Caco-2 (cell line): ENCODE measurements around the gene PHTF1. TPM values are rescaled to one million over a fixed set of nuclear protein-coding genes. Genes with fewer than 3 reads are reported as not detected.

Source experiments
- BruUV-seq: library from RNA; stranded (reverse); fragments of 400-500 nt; replicated peaks from 2 replicates; lab custom pipeline; 2021; lab: Mats Ljungman, UMichigan
- CTCF ChIA-PET: fragments of 300-600 bp; sonication (Branson Sonifier 250); formaldehyde crosslinking; loops from one replicate; lab custom pipeline; 2022; ENCODE audit warnings: antibody characterized with exemption; lab: Charles Lee
- POLR2A ChIA-PET: fragments of 300-600 bp; sonication (Branson Sonifier 250); formaldehyde crosslinking; loops from one replicate; lab custom pipeline; 2022; ENCODE audit warnings: antibody characterized with exemption; lab: Charles Lee
- DNase-seq, 2 experiments: peaks; one replicate each; pipeline versions ENCODE4 v3.0.0 to v3.0.0-alpha.2; 2020 to 2022
- H3K27me3 ChIP-seq: replicated peaks from 2 replicates; pipeline ENCODE4 v1.6.0; 2011; ENCODE audit warnings: low read length; ENCODE audit not compliant: control insufficient read depth, insufficient read depth
- H3K36me3 ChIP-seq: 2 replicates; pipeline ENCODE4 v1.5.1; 2011; ENCODE audit warnings: low read length; ENCODE audit not compliant: control insufficient read depth, insufficient read depth
- H3K4me1 ChIP-seq: fragments of 250-450 bp; sonication (Bioruptor Pico); 2 replicates; pipeline ENCODE4 v1.5.1; 2020; ENCODE audit warnings: mild to moderate bottlenecking
- H3K4me3 ChIP-seq: 2 replicates; pipeline ENCODE4 v1.5.1; 2011; ENCODE audit warnings: low read depth, mild to moderate bottlenecking, control low read depth, low read length
- H3K9me3 ChIP-seq: fragments of 250-450 bp; sonication (Bioruptor Pico); 2 replicates; pipeline ENCODE4 v1.5.1; 2020; ENCODE audit warnings: mild to moderate bottlenecking, moderate library complexity
- H3K27ac Mint-ChIP-seq: one replicate; pipeline ENCODE4 v1.8.0; 2022; ENCODE audit warnings: mixed read lengths; ENCODE audit not compliant: unreplicated experiment
- H3K27me3 Mint-ChIP-seq: one replicate; pipeline ENCODE4 v1.8.0; 2022; ENCODE audit warnings: mixed read lengths; ENCODE audit not compliant: insufficient read depth, unreplicated experiment
- H3K36me3 Mint-ChIP-seq: one replicate; pipeline ENCODE4 v1.8.0; 2022; ENCODE audit warnings: mild to moderate bottlenecking, mixed read lengths; ENCODE audit not compliant: insufficient read depth, unreplicated experiment
- H3K4me1 Mint-ChIP-seq: one replicate; pipeline ENCODE4 v1.8.0; 2022; ENCODE audit warnings: low read depth, mixed read lengths; ENCODE audit not compliant: unreplicated experiment
- H3K4me3 Mint-ChIP-seq: one replicate; pipeline ENCODE4 v1.8.0; 2022; ENCODE audit warnings: mild to moderate bottlenecking, moderate library complexity, mixed read lengths; ENCODE audit not compliant: unreplicated experiment
- H3K9me3 Mint-ChIP-seq: one replicate; pipeline ENCODE4 v1.8.0; 2022; ENCODE audit warnings: mixed read lengths; ENCODE audit not compliant: unreplicated experiment
- intact Hi-C: fragments of 100-400 bp; cut with micrococcal nuclease; formaldehyde crosslinking; loops from one replicate; pipeline ENCODE4 v1.10.0; 2022; ENCODE audit not compliant: unreplicated experiment
- total RNA-seq: library from RNA; stranded (reverse); gene quantifications from 2 replicates; pipeline ENCODE4 v1.2.3, GENCODE V29; 2022
- TF ChIP-seq, protein P1 (sequence below), 2 experiments: fragments of 200-600 bp in 1 of 2; IDR thresholded peaks; 1 replicate in 1 of 2; 2 replicates in 1 of 2; pipeline versions ENCODE4 v1.5.1 to v1.8.0; 2011 to 2022; ENCODE audit warnings: antibody characterized with exemption in 1 of 2, control low read depth in 1 of 2, inconsistent platforms in 1 of 2, low read depth in 1 of 2, low read length in 1 of 2, mild to moderate bottlenecking in 1 of 2, moderate library complexity in 1 of 2; ENCODE audit not compliant: insufficient read depth in 1 of 2, severe bottlenecking in 1 of 2, unreplicated experiment in 1 of 2

Gene PHTF1
- total RNA-seq, 1 experiment from 2014 or later = 10.4 TPM

DNA sequence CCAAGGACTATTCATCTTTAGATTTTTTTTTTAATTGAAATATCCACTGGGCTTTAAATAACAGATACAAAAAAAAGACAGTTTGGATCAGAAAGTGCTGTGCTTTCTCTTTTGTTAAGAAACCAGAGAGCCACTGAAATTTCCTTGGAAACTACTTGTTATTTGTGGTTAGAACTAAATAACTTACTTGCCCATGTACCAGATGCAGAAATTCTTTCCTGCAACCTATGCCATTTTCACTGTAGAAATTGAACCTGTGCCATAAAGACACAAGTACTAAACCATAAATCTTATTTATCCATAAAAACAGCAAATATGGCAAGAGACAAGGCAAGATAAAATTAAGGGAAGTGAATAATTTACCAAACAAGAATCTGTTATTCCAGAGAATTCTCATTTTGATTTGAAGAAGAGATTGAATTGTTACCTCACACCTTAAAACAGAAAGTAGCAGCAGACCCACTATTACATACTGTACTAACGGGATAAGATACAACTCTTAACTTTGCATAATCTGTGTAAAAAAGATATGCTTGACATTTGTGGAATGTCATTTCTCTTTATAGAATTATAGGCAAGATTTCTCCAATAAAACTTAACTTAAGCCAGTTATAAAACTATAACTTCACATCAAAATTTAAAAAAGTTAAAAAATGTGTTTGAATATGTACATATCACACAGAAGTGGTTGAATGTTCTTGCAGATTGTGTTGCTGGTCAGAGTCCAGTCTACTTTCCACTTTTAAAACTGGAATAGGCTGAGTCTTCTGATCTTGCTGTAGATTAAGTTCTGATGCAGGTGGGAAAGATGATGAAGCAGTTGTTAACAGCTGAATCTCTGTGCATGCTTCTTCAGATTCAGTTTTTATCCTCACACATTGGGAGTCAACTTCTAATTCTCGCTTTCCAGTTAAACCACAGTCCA, 6.3 kb upstream of the PHTF1 start:
- BruUV-seq = no TSS peak
- no peaks in the 10 kb centered on the region for H3K9me3 ChIP-seq
- H3K4me3 ChIP-seq = no peak overlapping the region
- H3K27me3 ChIP-seq = no peaks in the 10 kb centered on the region
- intact Hi-C loops = no loop called here
- H3K36me3 Mint-ChIP-seq = peaks cover 7% of the 10 kb centered on the region
- H3K4me3 Mint-ChIP-seq = no peak overlapping the region
- H3K4me1 ChIP-seq = no peaks in the 10 kb centered on the region
- TF ChIP-seq, protein P1, sequence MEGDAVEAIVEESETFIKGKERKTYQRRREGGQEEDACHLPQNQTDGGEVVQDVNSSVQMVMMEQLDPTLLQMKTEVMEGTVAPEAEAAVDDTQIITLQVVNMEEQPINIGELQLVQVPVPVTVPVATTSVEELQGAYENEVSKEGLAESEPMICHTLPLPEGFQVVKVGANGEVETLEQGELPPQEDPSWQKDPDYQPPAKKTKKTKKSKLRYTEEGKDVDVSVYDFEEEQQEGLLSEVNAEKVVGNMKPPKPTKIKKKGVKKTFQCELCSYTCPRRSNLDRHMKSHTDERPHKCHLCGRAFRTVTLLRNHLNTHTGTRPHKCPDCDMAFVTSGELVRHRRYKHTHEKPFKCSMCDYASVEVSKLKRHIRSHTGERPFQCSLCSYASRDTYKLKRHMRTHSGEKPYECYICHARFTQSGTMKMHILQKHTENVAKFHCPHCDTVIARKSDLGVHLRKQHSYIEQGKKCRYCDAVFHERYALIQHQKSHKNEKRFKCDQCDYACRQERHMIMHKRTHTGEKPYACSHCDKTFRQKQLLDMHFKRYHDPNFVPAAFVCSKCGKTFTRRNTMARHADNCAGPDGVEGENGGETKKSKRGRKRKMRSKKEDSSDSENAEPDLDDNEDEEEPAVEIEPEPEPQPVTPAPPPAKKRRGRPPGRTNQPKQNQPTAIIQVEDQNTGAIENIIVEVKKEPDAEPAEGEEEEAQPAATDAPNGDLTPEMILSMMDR (IDR thresholded peaks at IDR 0.05; ENCODE audit: insufficient read depth in 1 of 2, low read depth in 1 of 2, low read length in 1 of 2, severe bottlenecking in 1 of 2, unreplicated experiment in 1 of 2) = no peak
- H3K36me3 ChIP-seq = no peaks in the 10 kb centered on the region
- DNase-seq = no peak
- no peaks in the 10 kb centered on the region for H3K27me3 Mint-ChIP-seq
- H3K9me3 Mint-ChIP-seq = no peaks in the 10 kb centered on the region
- no peaks in the 10 kb centered on the region for H3K4me1 Mint-ChIP-seq
- ChIA-PET CTCF (no interaction called here), POLR2A (no interaction called here)
- H3K27ac Mint-ChIP-seq = no peak overlapping the region

DNA sequence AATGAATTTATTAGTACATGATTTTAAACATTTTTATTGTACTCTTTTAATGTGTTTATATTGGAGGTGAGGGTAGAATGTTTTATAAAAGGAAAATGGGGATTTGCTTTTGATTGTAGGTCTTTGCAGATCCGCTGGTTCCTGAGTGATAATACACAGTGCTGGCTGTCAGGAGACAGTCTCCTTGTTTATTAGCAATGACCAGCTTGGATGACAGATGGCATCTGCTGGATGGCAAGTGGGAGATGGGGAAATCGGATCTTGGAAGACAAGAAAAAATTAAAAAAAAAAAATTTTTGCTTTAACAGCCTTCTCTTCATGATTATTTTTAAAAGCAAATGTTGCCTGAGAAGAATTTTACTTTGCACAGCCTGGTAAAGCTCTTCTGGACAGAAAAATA, 4.4 kb upstream of the PHTF1 start:
- ChIA-PET POLR2A (no interaction called here), CTCF (no interaction called here)
- no peak for DNase-seq
- Mint-ChIP-seq H3K9me3 (no peaks in the 10 kb centered on the region), H3K27ac (no peak overlapping the region), H3K36me3 (peaks cover 16% of the 10 kb centered on the region), H3K27me3 (no peaks in the 10 kb centered on the region), H3K4me1 (no peaks in the 10 kb centered on the region), H3K4me3 (no peak overlapping the region)
- intact Hi-C loops = loop anchor here (5.0 kb wide), 1 partner anchor 39 kb away; no protein-coding TSS in a partner anchor
- Histone ChIP-seq H3K4me3 (no peak overlapping the region), H3K36me3 (no peaks in the 10 kb centered on the region), H3K9me3 (no peaks in the 10 kb centered on the region), H3K4me1 (no peaks in the 10 kb centered on the region), H3K27me3 (no peaks in the 10 kb centered on the region)
- TF ChIP-seq, protein P1 (IDR thresholded peaks at IDR 0.05; ENCODE audit: insufficient read depth in 1 of 2, low read depth in 1 of 2, low read length in 1 of 2, severe bottlenecking in 1 of 2, unreplicated experiment in 1 of 2) = no peak
- BruUV-seq = no TSS peak

DNA sequence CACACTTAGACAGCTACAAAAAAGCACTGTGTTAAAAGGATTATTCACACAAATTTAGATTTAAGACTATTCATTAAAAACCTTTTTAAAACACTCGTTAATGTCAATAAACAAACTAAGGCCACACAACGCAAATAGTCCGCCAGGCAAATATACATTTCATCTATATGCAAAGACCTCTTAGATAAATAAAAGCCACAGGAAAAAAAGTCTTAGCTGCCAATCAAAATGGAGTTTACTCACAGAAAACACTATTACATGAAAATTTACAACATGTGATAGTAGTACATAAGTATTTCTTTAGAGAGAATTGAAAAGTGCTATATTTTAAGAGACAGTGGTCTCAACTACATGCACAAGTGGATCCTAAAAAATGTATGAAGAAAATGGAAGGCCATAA, 2.7 kb upstream of the PHTF1 start:
- Histone ChIP-seq H3K4me1 (no peaks in the 10 kb centered on the region; the same call in 1 of the 2 replicates), H3K4me3 (no peak overlapping the region), H3K27me3 (no peaks in the 10 kb centered on the region), H3K36me3 (no peaks in the 10 kb centered on the region), H3K9me3 (no peaks in the 10 kb centered on the region)
- Mint-ChIP-seq H3K9me3 (no peaks in the 10 kb centered on the region), H3K4me1 (no peaks in the 10 kb centered on the region), H3K4me3 (no peak overlapping the region), H3K27ac (no peak overlapping the region), H3K27me3 (no peaks in the 10 kb centered on the region), H3K36me3 (peaks cover 16% of the 10 kb centered on the region)
- POLR2A ChIA-PET = no interaction called here
- CTCF ChIA-PET = no interaction called here
- no TSS peak for BruUV-seq
- TF ChIP-seq, protein P1 (IDR thresholded peaks at IDR 0.05; ENCODE audit: insufficient read depth in 1 of 2, low read depth in 1 of 2, low read length in 1 of 2, severe bottlenecking in 1 of 2, unreplicated experiment in 1 of 2) = no peak
- intact Hi-C loops = loop anchor here (5.0 kb wide), 1 partner anchor 40 kb away; no protein-coding TSS in a partner anchor
- DNase-seq = no peak
